ENCODE measurements around the gene FAF1.
A peak's percentile ranks its signal among the peaks of the same experiment; 100 is the strongest.
"Not testable (repeated sequence)": the region's sequence is repeated elsewhere in the genome, so short reads cannot be mapped to it uniquely, and the experiment has no call there.

Gene FAF1

DNA sequence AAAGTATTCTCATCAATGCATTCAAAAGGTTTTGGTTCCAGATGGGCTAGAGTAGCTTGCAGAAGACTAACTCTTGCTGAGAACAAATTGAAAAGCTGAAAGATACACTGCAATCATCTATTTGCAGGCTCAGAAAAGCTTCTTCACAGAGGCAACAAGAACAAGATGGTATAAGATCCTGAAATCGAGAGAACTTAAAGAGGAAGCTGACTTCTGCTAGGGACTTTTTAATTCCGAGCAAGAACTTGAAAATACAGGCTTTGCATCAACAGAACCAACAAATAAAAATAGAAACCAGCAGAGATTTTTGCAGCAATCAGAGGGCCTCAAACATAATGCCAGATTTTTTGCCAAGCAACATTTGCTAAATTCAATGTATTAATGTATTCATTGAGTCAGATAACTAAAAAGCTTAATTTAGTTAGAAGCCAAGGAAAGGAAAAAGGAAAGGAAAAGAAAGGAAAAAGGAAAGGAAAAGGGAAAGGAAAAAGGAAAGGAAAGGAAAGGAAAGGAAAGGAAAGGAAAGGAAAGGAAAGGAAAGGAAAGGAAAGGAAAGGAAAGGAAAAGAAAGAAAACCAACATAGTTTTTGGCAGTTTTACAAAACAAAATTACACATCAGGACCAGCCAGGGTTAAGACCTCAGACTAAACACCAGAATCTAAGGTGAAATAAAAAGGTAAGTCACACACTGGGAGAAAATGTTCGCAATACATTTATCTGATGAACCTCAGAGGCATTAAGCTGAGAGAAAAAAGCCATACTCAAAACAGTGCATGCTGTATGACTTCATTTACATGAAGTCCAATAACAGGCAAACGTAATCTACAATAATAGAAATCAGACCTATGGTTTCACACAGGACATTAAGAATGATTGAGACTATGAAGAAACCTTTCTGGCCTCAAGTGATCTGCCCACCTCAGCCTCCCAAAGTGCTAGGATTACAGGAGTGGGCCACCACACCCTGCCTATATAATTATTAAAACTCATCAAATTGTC is 42.6 kb downstream of the FAF1 start:
- POLR2A ChIA-PET: no interaction called here
- TF ChIP-seq, protein P1, sequence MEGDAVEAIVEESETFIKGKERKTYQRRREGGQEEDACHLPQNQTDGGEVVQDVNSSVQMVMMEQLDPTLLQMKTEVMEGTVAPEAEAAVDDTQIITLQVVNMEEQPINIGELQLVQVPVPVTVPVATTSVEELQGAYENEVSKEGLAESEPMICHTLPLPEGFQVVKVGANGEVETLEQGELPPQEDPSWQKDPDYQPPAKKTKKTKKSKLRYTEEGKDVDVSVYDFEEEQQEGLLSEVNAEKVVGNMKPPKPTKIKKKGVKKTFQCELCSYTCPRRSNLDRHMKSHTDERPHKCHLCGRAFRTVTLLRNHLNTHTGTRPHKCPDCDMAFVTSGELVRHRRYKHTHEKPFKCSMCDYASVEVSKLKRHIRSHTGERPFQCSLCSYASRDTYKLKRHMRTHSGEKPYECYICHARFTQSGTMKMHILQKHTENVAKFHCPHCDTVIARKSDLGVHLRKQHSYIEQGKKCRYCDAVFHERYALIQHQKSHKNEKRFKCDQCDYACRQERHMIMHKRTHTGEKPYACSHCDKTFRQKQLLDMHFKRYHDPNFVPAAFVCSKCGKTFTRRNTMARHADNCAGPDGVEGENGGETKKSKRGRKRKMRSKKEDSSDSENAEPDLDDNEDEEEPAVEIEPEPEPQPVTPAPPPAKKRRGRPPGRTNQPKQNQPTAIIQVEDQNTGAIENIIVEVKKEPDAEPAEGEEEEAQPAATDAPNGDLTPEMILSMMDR (IDR thresholded peaks at IDR 0.05; ENCODE audit: control extremely low read depth, extremely low read depth, low read depth, missing control alignments): no peak
- peak; percentile 44 for DNase-seq (ENCODE audit: extremely low spot score)
- CTCF ChIA-PET: interaction anchor here (1.1 to 1.6 kb wide), 4 partner anchors 11 to 79 kb away, joined by 3 read pairs; no protein-coding TSS in a partner anchor

GRCh38 chr1:50915621-50916020 is 44.4 kb downstream of the FAF1 start:
- ChIA-PET POLR2A (no interaction called here), CTCF (interaction anchor here (1.0 to 1.4 kb wide), 2 partner anchors 14 to 42 kb away, joined by 5 to 6 read pairs; no protein-coding TSS in a partner anchor)
- DNase-seq (ENCODE audit: extremely low spot score): no peak
- TF ChIP-seq, protein P1 (IDR thresholded peaks at IDR 0.05; ENCODE audit: control extremely low read depth, extremely low read depth, low read depth, missing control alignments): no peak

- DNase-seq (ENCODE audit: extremely low spot score): no peak
- CTCF ChIA-PET: no interaction called here
- TF ChIP-seq, protein P1 (IDR thresholded peaks at IDR 0.05; ENCODE audit: control extremely low read depth, extremely low read depth, low read depth, missing control alignments): no peak
- POLR2A ChIA-PET: no interaction called here
Measured at GRCh38 chr1:50913954-50914353, 46.1 kb downstream of the FAF1 start.

GRCh38 chr1:50910356-50910755 is 49.7 kb downstream of the FAF1 start:
- CTCF ChIA-PET: interaction anchor here (1.4 kb wide), 1 partner anchor 20 kb away, joined by 7 read pairs; no protein-coding TSS in a partner anchor
- DNase-seq (ENCODE audit: extremely low spot score); POLR2A ChIA-PET: not testable (repeated sequence)

GRCh38 chr1:50907610-50908009 is 52.5 kb downstream of the FAF1 start:
- CTCF ChIA-PET; POLR2A ChIA-PET; DNase-seq (ENCODE audit: extremely low spot score): not testable (repeated sequence)

DNA sequence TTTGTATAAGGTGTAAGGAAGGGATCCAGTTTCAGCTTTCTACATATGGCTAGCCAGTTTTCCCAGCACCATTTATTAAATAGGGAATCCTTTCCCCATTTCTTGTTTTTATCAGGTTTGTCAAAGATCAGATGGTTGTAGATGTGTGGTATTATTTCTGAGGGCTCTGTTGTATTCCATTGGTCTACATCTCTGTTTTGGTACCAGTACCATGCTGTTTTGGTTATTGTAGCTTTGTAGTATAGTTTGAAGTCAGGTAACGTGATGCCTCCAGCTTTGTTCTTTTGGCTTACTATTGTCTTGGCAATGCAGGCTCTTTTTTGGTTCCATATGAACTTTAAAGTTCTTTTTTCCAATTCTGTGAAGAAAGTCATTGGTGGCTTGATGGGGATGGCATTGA is 54.0 kb downstream of the FAF1 start:
- POLR2A ChIA-PET, CTCF ChIA-PET: not testable (repeated sequence)

DNA sequence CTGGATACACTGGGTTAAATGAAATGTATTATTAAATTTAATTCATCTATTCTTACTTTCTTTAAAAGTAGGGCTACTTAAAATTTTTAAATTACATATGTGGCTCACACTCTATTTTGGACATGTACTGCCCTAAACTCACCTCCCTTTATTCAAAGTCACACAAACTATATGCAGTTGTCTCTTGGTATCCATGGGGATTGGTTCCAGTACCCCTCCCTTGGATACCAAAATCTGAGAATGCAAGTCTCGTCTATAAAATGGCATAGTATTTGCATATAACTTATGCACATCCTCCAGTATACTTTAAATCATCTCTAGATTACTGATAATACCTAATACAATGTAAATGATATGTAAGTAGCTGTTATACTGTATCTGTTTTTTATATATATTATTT is 57.6 kb downstream of the FAF1 start:
- DNase-seq (ENCODE audit: extremely low spot score): no peak
- POLR2A ChIA-PET: no interaction called here
- TF ChIP-seq, protein P1 (IDR thresholded peaks at IDR 0.05; ENCODE audit: control extremely low read depth, extremely low read depth, low read depth, missing control alignments): no peak
- CTCF ChIA-PET: no interaction called here

More for the DNA sequence above, 54.0 kb downstream of the FAF1 start:
- DNase-seq (ENCODE audit: extremely low spot score): not testable (repeated sequence)

DNA sequence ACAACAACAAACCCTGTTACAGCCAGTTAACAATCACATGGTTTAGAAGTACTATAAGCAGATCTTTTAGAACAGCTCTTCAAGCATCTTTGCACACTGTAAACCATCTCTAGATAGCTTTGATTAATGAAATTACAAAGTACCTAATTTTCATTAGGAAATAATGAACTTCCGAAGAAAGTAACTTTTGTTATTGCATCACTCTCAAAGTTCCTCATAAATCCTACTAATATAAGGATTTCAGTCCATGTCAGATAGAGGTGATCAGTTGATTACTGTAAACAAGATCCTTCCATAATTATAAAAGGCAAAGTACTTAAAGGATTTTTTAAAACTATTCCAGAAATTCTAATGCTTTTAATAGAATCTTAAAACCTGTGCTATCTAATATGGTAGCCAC is 58.2 kb downstream of the FAF1 start:
- ChIA-PET POLR2A (no interaction called here), CTCF (interaction anchor here (2.2 kb wide), 1 partner anchor 28 kb away, joined by 7 read pairs; no protein-coding TSS in a partner anchor)
- TF ChIP-seq, protein P1 (IDR thresholded peaks at IDR 0.05; ENCODE audit: control extremely low read depth, extremely low read depth, low read depth, missing control alignments): no peak
- DNase-seq (ENCODE audit: extremely low spot score): no peak

Measured in GM10248 (cell line).